Testis (tissue), 2 donors: Measurements from ENCODE around the gene MINK1.

Source experiments
- CTCF ChIP-seq, 3 experiments: fragments of 450-650 bp in 2 of 3; fragments of 200-600 bp in 1 of 3; sonication (generic) in 1 of 3; IDR thresholded peaks; one replicate each; pipeline ENCODE4 v1.5.1; 2016 to 2019; ENCODE audit warnings: antibody characterized with exemption in 3 of 3, mild to moderate bottlenecking in 2 of 3, moderate library complexity in 1 of 3
- POLR2A ChIP-seq: fragments of 450-650 bp; IDR thresholded peaks from one replicate; pipeline ENCODE4 v1.6.1; 2017; ENCODE audit warnings: antibody characterized with exemption, mild to moderate bottlenecking, moderate library complexity

GRCh38 chr17:4806777-4807604 lies 26.1 kb upstream of the MINK1 start, which contains the start of gene PLD2:
- TF ChIP-seq CTCF (IDR thresholded peaks at IDR 0.05) (no peak), POLR2A (no peak)
